Measurements from ENCODE around the gene PTPRD.

The PTPRD gene

GRCh38 chr9:8301296-8301695, 2311.5 kb downstream of the PTPRD start:
- Histone ChIP-seq H3K4me1 (ENCODE audit: control insufficient read depth, insufficient read depth, low read length) (no peaks in the 10 kb centered on the region), H3K27me3 (replicated peaks; ENCODE audit: control insufficient read depth, insufficient read depth, low read length) (no peaks in the 10 kb centered on the region), H3K9ac (ENCODE audit: low read length) (no peak overlapping the region), H3K36me3 (ENCODE audit: control insufficient read depth, insufficient read depth, low read length, severe bottlenecking) (no peaks in the 10 kb centered on the region), H3K4me3 (ENCODE audit: low read length) (no peak overlapping the region), H3K9me3 (ENCODE audit: control insufficient read depth, low read length) (peaks cover 7% of the 10 kb centered on the region)
- no peak for DNase-seq (ENCODE audit: low read depth)

DNA sequence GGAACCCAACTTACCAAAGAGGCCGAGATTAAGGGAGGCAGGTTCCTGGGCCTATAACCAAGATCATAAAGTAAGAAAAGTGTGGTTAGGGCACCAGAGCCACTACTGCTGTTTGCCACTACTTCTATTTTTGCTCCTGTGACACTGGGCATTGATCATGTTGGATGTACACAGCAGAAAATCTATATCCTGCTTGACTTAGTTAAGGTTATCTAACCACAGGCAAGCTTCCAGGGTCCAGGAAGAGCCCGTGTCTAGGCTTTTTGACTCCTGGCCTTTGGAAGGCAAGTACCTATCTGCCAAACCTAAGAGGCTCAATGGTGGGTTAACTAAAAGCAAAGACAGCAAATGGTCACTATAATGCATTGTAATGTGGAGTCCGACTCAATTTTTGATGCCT, 2315.8 kb downstream of the PTPRD start:
- no peak for DNase-seq (ENCODE audit: low read depth)
- H3K4me3 ChIP-seq (ENCODE audit: low read length): no peak overlapping the region
- H3K27me3 ChIP-seq (replicated peaks; ENCODE audit: control insufficient read depth, insufficient read depth, low read length): no peaks in the 10 kb centered on the region
- no peaks in the 10 kb centered on the region for H3K4me1 ChIP-seq (ENCODE audit: control insufficient read depth, insufficient read depth, low read length)
- H3K9ac ChIP-seq (ENCODE audit: low read length): no peak overlapping the region
- no peaks in the 10 kb centered on the region for H3K36me3 ChIP-seq (ENCODE audit: control insufficient read depth, insufficient read depth, low read length, severe bottlenecking)
- no peaks in the 10 kb centered on the region for H3K9me3 ChIP-seq (ENCODE audit: control insufficient read depth, low read length)

GRCh38 chr9:8292657-8293056, 2320.1 kb downstream of the PTPRD start:
- Histone ChIP-seq H3K9me3 (ENCODE audit: control insufficient read depth, low read length) (no peaks in the 10 kb centered on the region), H3K4me1 (ENCODE audit: control insufficient read depth, insufficient read depth, low read length) (no peaks in the 10 kb centered on the region), H3K27me3 (replicated peaks; ENCODE audit: control insufficient read depth, insufficient read depth, low read length) (no peaks in the 10 kb centered on the region), H3K4me3 (ENCODE audit: low read length) (no peak overlapping the region), H3K36me3 (ENCODE audit: control insufficient read depth, insufficient read depth, low read length, severe bottlenecking) (no peaks in the 10 kb centered on the region), H3K9ac (ENCODE audit: low read length) (no peak overlapping the region)
- DNase-seq (ENCODE audit: low read depth): no peak

DNA sequence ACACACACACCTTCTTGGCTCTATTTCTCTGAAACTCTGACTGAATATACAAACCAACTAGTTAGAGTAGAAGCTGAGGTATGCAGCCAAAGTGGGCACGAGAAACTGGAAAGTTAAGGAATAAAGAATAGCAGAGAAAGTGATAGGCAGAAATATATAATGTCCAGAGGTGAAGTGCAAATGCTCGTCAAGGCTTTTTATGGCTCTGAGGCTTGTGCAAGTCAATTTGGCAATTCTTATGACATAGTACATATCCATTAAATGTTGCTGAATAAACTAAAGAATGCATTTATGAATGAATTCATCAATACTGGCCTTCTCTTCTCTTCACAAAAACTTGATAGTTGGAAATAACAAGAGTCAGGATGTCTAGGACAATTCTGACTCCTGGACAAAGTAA, 2323.1 kb downstream of the PTPRD start:
- no peak for DNase-seq (ENCODE audit: low read depth)
- Histone ChIP-seq H3K9ac (ENCODE audit: low read length) (no peak overlapping the region), H3K4me1 (ENCODE audit: control insufficient read depth, insufficient read depth, low read length) (no peaks in the 10 kb centered on the region), H3K9me3 (ENCODE audit: control insufficient read depth, low read length) (peaks cover 5% of the 10 kb centered on the region), H3K4me3 (ENCODE audit: low read length) (no peak overlapping the region), H3K36me3 (ENCODE audit: control insufficient read depth, insufficient read depth, low read length, severe bottlenecking) (no peaks in the 10 kb centered on the region), H3K27me3 (replicated peaks; ENCODE audit: control insufficient read depth, insufficient read depth, low read length) (no peaks in the 10 kb centered on the region)

DNA sequence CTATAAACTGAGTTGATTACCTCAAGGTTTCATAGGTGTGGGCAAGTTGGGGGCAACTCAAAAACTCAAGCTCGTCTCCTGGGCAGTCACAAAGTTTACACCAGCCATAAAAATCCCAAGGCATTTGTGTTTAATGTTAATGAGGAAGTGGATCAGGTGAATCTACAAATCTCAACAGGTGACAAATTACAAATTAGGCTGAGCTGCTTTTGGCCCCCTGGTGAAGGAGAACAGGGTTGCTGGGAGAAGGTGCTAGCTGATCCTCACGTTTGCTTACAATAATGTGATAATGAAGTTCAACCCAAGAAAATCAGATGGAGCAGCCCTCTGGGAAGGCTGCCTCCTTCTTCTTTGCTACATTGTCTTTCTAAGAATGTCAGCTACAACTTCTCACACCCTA, 2324.8 kb downstream of the PTPRD start:
- no peak overlapping the region for H3K4me3 ChIP-seq (ENCODE audit: low read length)
- H3K9ac ChIP-seq (ENCODE audit: low read length): no peak overlapping the region
- H3K9me3 ChIP-seq (ENCODE audit: control insufficient read depth, low read length): peaks cover 5% of the 10 kb centered on the region
- H3K4me1 ChIP-seq (ENCODE audit: control insufficient read depth, insufficient read depth, low read length): no peaks in the 10 kb centered on the region
- no peak for DNase-seq (ENCODE audit: low read depth)
- H3K27me3 ChIP-seq (replicated peaks; ENCODE audit: control insufficient read depth, insufficient read depth, low read length): no peaks in the 10 kb centered on the region
- no peaks in the 10 kb centered on the region for H3K36me3 ChIP-seq (ENCODE audit: control insufficient read depth, insufficient read depth, low read length, severe bottlenecking)

DNA sequence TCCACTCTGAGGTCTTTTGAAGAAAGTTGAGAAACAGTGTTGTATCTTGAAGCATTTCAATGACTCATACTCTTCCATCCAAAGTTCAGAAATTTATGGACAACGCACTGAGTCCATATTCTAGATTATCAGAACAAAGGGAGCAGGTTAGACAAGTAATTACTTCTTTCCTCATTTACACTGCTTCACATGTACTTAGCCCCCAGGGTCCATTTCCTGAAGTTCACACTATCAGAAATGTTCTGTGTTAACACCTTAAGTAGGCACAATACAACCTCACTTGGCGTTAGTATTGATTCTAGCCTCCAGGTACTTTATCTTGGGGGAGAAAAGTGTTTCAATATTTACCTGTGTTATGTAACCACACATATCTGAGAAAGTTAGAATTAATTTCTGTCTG, 2325.3 kb downstream of the PTPRD start:
- Histone ChIP-seq H3K9me3 (ENCODE audit: control insufficient read depth, low read length) (peaks cover 5% of the 10 kb centered on the region), H3K36me3 (ENCODE audit: control insufficient read depth, insufficient read depth, low read length, severe bottlenecking) (no peaks in the 10 kb centered on the region), H3K4me3 (ENCODE audit: low read length) (no peak overlapping the region), H3K4me1 (ENCODE audit: control insufficient read depth, insufficient read depth, low read length) (no peaks in the 10 kb centered on the region), H3K9ac (ENCODE audit: low read length) (no peak overlapping the region), H3K27me3 (replicated peaks; ENCODE audit: control insufficient read depth, insufficient read depth, low read length) (no peaks in the 10 kb centered on the region)
- no peak for DNase-seq (ENCODE audit: low read depth)

DNA sequence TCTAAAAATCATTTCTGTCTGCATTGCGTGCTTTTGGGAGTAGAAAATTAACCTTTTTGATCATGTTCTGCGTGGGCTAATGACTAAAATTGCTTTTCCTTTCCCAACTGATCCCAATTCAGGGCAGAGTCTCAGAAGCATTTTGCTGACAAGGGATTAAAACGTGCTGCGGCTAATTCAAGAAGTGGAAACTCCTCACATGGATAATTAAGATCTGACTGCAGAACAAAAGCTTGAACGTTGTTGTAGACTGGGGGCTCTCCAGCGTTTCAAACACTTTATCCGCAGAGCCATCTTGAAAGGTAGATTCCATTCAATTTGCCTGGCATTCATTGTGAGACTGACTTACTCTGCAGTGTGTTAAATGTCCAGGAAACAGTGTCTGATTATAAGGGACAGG, 2327.9 kb downstream of the PTPRD start:
- no peak for DNase-seq (ENCODE audit: low read depth)
- no peaks in the 10 kb centered on the region for H3K27me3 ChIP-seq (replicated peaks; ENCODE audit: control insufficient read depth, insufficient read depth, low read length)
- peaks cover 5% of the 10 kb centered on the region for H3K9me3 ChIP-seq (ENCODE audit: control insufficient read depth, low read length)
- H3K9ac ChIP-seq (ENCODE audit: low read length): no peak overlapping the region
- no peak overlapping the region for H3K4me3 ChIP-seq (ENCODE audit: low read length)
- H3K4me1 ChIP-seq (ENCODE audit: control insufficient read depth, insufficient read depth, low read length): no peaks in the 10 kb centered on the region
- no peaks in the 10 kb centered on the region for H3K36me3 ChIP-seq (ENCODE audit: control insufficient read depth, insufficient read depth, low read length, severe bottlenecking)

GRCh38 chr9:8282535-8282934, 2330.3 kb downstream of the PTPRD start:
- H3K27me3 ChIP-seq (replicated peaks; ENCODE audit: control insufficient read depth, insufficient read depth, low read length): no peaks in the 10 kb centered on the region
- peaks cover 5% of the 10 kb centered on the region for H3K9me3 ChIP-seq (ENCODE audit: control insufficient read depth, low read length)
- H3K4me1 ChIP-seq (ENCODE audit: control insufficient read depth, insufficient read depth, low read length): no peaks in the 10 kb centered on the region
- H3K36me3 ChIP-seq (ENCODE audit: control insufficient read depth, insufficient read depth, low read length, severe bottlenecking): no peaks in the 10 kb centered on the region
- no peak for DNase-seq (ENCODE audit: low read depth)
- no peak overlapping the region for H3K9ac ChIP-seq (ENCODE audit: low read length)
- H3K4me3 ChIP-seq (ENCODE audit: low read length): no peak overlapping the region

- no peaks in the 10 kb centered on the region for H3K27me3 ChIP-seq (replicated peaks; ENCODE audit: control insufficient read depth, insufficient read depth, low read length)
- no peaks in the 10 kb centered on the region for H3K4me1 ChIP-seq (ENCODE audit: control insufficient read depth, insufficient read depth, low read length)
- DNase-seq (ENCODE audit: low read depth): no peak
- H3K36me3 ChIP-seq (ENCODE audit: control insufficient read depth, insufficient read depth, low read length, severe bottlenecking): no peaks in the 10 kb centered on the region
- H3K9ac ChIP-seq (ENCODE audit: low read length): no peak overlapping the region
- H3K9me3 ChIP-seq (ENCODE audit: control insufficient read depth, low read length): peaks cover under 1% of the 10 kb centered on the region
- no peak overlapping the region for H3K4me3 ChIP-seq (ENCODE audit: low read length)
Measured at GRCh38 chr9:8280811-8281210, 2332.0 kb downstream of the PTPRD start.

GRCh38 chr9:8278048-8278447, 2334.8 kb downstream of the PTPRD start:
- H3K27me3 ChIP-seq (replicated peaks; ENCODE audit: control insufficient read depth, insufficient read depth, low read length): no peaks in the 10 kb centered on the region
- H3K4me1 ChIP-seq (ENCODE audit: control insufficient read depth, insufficient read depth, low read length): no peaks in the 10 kb centered on the region
- no peak overlapping the region for H3K4me3 ChIP-seq (ENCODE audit: low read length)
- no peak for DNase-seq (ENCODE audit: low read depth)
- no peaks in the 10 kb centered on the region for H3K36me3 ChIP-seq (ENCODE audit: control insufficient read depth, insufficient read depth, low read length, severe bottlenecking)
- H3K9ac ChIP-seq (ENCODE audit: low read length): no peak overlapping the region
- peaks cover 3% of the 10 kb centered on the region for H3K9me3 ChIP-seq (ENCODE audit: control insufficient read depth, low read length)

- Histone ChIP-seq H3K9ac (ENCODE audit: low read length) (no peak overlapping the region), H3K4me1 (ENCODE audit: control insufficient read depth, insufficient read depth, low read length) (peaks cover 6% of the 10 kb centered on the region), H3K27me3 (replicated peaks; ENCODE audit: control insufficient read depth, insufficient read depth, low read length) (no peaks in the 10 kb centered on the region), H3K4me3 (ENCODE audit: low read length) (no peak overlapping the region), H3K9me3 (ENCODE audit: control insufficient read depth, low read length) (no peaks in the 10 kb centered on the region), H3K36me3 (ENCODE audit: control insufficient read depth, insufficient read depth, low read length, severe bottlenecking) (no peaks in the 10 kb centered on the region)
- DNase-seq (ENCODE audit: low read depth): no peak
Measured at GRCh38 chr9:8270235-8270634, 2342.6 kb downstream of the PTPRD start.

- H3K9ac ChIP-seq (ENCODE audit: low read length): no peak overlapping the region
Measured at GRCh38 chr9:8268881-8269280, 2343.9 kb downstream of the PTPRD start.

More at GRCh38 chr9:8268881-8269280, 2343.9 kb downstream of the PTPRD start:
- Histone ChIP-seq H3K27me3 (replicated peaks; ENCODE audit: control insufficient read depth, insufficient read depth, low read length) (no peaks in the 10 kb centered on the region), H3K4me3 (ENCODE audit: low read length) (no peak overlapping the region), H3K36me3 (ENCODE audit: control insufficient read depth, insufficient read depth, low read length, severe bottlenecking) (no peaks in the 10 kb centered on the region), H3K9me3 (ENCODE audit: control insufficient read depth, low read length) (no peaks in the 10 kb centered on the region), H3K4me1 (ENCODE audit: control insufficient read depth, insufficient read depth, low read length) (peaks cover 6% of the 10 kb centered on the region)
- no peak for DNase-seq (ENCODE audit: low read depth)
